Bronchial epithelial cell (primary cell): ENCODE data around the gene PHACTR3. TPM values are rescaled to one million over a fixed set of nuclear protein-coding genes. Genes with fewer than 3 reads are reported as not detected.
A peak's percentile ranks its signal among the peaks of the same experiment; 100 is the strongest.

Experiments
- DNase-seq: peaks from one replicate; pipeline ENCODE4 v3.0.0-alpha.2; 2010; ENCODE audit warnings: low read depth
- FAIRE-seq: peaks from 2 replicates; lab custom pipeline; 2011; peaks lifted over from hg19 to GRCh38; lab: Jason Lieb, UNC
- H3K27me3 ChIP-seq: 2 replicates; pipeline ENCODE4 v1.5.1; 2011; ENCODE audit warnings: low read length; ENCODE audit not compliant: control insufficient read depth, insufficient read depth
- H3K36me3 ChIP-seq: 2 replicates; pipeline ENCODE4 v1.5.1; 2011; ENCODE audit warnings: low read length; ENCODE audit not compliant: control insufficient read depth, insufficient read depth
- H3K4me3 ChIP-seq: 2 replicates; pipeline ENCODE4 v1.5.1; 2011; ENCODE audit warnings: mild to moderate bottlenecking, low read depth, low read length, control low read depth
- total RNA-seq: library from RNA; depleted of rRNA; stranded (reverse); fragments of >200 nt; gene quantifications from 2 replicates; pipeline ENCODE4 v1.2.1, GENCODE V29; 2014
- TF ChIP-seq, protein P1 (sequence below): IDR thresholded peaks from 2 replicates; pipeline ENCODE4 v1.5.1; 2011; ENCODE audit warnings: mild to moderate bottlenecking, moderate library complexity, low read length, control low read depth, inconsistent platforms; ENCODE audit not compliant: insufficient read depth, severe bottlenecking

Gene PHACTR3
- total RNA-seq, 1 donor from 2014 or later, result 15.0 TPM

GRCh38 chr20:59628171-59628570 lies 23.8 kb downstream of the PHACTR3 start:
- Histone ChIP-seq H3K36me3 (no peaks in the 10 kb centered on the region), H3K4me3 (no peak overlapping the region), H3K27me3 (no peaks in the 10 kb centered on the region)
- FAIRE-seq (no peak), DNase-seq (no peak)
- TF ChIP-seq, protein P1, sequence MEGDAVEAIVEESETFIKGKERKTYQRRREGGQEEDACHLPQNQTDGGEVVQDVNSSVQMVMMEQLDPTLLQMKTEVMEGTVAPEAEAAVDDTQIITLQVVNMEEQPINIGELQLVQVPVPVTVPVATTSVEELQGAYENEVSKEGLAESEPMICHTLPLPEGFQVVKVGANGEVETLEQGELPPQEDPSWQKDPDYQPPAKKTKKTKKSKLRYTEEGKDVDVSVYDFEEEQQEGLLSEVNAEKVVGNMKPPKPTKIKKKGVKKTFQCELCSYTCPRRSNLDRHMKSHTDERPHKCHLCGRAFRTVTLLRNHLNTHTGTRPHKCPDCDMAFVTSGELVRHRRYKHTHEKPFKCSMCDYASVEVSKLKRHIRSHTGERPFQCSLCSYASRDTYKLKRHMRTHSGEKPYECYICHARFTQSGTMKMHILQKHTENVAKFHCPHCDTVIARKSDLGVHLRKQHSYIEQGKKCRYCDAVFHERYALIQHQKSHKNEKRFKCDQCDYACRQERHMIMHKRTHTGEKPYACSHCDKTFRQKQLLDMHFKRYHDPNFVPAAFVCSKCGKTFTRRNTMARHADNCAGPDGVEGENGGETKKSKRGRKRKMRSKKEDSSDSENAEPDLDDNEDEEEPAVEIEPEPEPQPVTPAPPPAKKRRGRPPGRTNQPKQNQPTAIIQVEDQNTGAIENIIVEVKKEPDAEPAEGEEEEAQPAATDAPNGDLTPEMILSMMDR, result no peak

- H3K4me3 ChIP-seq, result no peak overlapping the region
- FAIRE-seq (no peak), DNase-seq (no peak)
- no peaks in the 10 kb centered on the region for H3K27me3 ChIP-seq
- no peaks in the 10 kb centered on the region for H3K36me3 ChIP-seq
- TF ChIP-seq, protein P1, result no peak
Observed at GRCh38 chr20:59629141-59630045, 25.1 kb downstream of the PHACTR3 start.

- Histone ChIP-seq H3K36me3 (no peaks in the 10 kb centered on the region), H3K4me3 (no peak overlapping the region), H3K27me3 (no peaks in the 10 kb centered on the region)
- DNase-seq, result no peak
- TF ChIP-seq, protein P1, result no peak
- FAIRE-seq, result no peak
Observed at GRCh38 chr20:59630526-59630925, 26.2 kb downstream of the PHACTR3 start.

DNA sequence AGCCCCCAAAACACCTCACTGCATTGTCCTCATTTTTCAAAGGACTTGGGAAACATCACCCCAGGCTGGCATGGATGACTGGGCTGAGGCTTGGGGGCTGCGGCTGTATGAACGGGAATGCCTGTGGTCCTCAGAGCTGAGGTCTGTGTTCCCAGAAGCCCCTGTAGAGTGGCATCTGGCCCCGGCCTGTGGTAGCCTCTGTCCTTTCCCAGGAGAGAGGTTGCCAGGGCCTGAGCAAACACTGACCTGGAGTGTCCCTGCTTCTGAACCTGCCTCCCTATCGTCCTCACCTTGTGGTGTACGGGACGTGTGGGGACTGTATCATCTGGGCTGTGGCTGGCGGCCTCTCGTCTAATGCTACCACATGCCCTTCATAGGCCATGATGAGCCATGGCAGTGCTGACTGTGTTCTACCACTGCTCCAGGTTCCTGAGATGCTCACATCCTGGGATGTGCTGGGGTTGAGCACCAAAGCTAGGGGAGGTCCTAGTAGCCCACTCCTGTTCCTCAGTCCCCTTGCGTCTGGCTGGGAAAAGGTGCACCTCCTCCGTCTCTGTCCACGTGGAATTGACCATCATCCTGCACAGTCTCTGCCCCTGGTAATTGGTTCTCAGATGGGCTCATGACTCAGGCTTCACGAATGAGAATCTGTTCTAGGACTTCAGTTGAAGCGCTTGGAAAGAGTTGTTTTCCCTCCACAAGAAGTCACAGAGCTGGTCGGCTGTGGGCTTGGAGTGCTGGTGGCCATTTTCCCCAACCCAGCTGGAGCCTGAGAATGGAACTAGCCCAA lies 27.6 kb downstream of the PHACTR3 start:
- no peak for DNase-seq
- TF ChIP-seq, protein P1, result no peak
- H3K27me3 ChIP-seq, result no peaks in the 10 kb centered on the region

GRCh38 chr20:59632541-59633113 lies 28.3 kb downstream of the PHACTR3 start:
- no peak for DNase-seq
- TF ChIP-seq, protein P1, result no peak
- Histone ChIP-seq H3K4me3 (no peak overlapping the region), H3K27me3 (no peaks in the 10 kb centered on the region), H3K36me3 (no peaks in the 10 kb centered on the region)
- no peak for FAIRE-seq

More for the DNA sequence above, 27.6 kb downstream of the PHACTR3 start:
- no peaks in the 10 kb centered on the region for H3K36me3 ChIP-seq
- FAIRE-seq, result peak; percentile 91
- H3K4me3 ChIP-seq, result no peak overlapping the region
